Gastrocnemius medialis (tissue), 4 donors: ENCODE data around the gene CCL17.

ENCODE experiments used
- CTCF ChIP-seq, 5 experiments: fragments of 450-650 bp in 3 of 5; fragments of 200-600 bp in 2 of 5; sonication (generic) in 2 of 5; IDR thresholded peaks in 4 of 5; conservative IDR thresholded peaks in 1 of 5; 1 replicate in 4 of 5; 2 replicates in 1 of 5; pipeline ENCODE4 v1.5.1; 2016 to 2019; ENCODE audit warnings: antibody characterized with exemption in 5 of 5, mild to moderate bottlenecking in 3 of 5, moderate library complexity in 3 of 5
- POLR2A ChIP-seq, 2 donors: fragments of 450-650 bp; IDR thresholded peaks; one replicate each; pipeline ENCODE4 v1.6.1; 2017; ENCODE audit warnings: antibody characterized with exemption in 2 of 2, mild to moderate bottlenecking in 2 of 2, moderate library complexity in 2 of 2

- TF ChIP-seq CTCF (IDR thresholded peaks at IDR 0.05 in 4 of 5, conservative IDR thresholded peaks at IDR 0.05 in 1 of 5) (no peak), POLR2A (IDR thresholded peaks at IDR 0.05) (no peak)
Measured at GRCh38 chr16:57366544-57367040, 38.0 kb upstream of the CCL17 start.
